ENCODE results near the gene IL1RAP.
"Not testable (repeated sequence)": the region's sequence is repeated elsewhere in the genome, so short reads cannot be mapped to it uniquely, and the experiment has no call there.

The IL1RAP gene

GRCh38 chr3:190513409-190514370 lies at the start of gene IL1RAP:
TSS of gene IL1RAP (plus strand) at chr3:190514085. CDS start at chr3:190564290, 50,205 bp downstream.
- H3K4me1 ChIP-seq (ENCODE audit: control insufficient read depth, insufficient read depth, low read length) = 0 out of 2 replicates have a peak, but pooled peaks cover 1% of the 10 kb centered on the region
- no peak within 1 kb of the TSS for H3K27ac ChIP-seq (ENCODE audit: low read length)
- no CpG with 5 or more reads among the region's 76 CpGs for WGBS (ENCODE audit: insufficient coverage, insufficient read length)
- DNase-seq (ENCODE audit: low read depth, low spot score) = peak; percentile 61
- peaks cover 11% of the 10 kb centered on the region for H3K27me3 ChIP-seq (ENCODE audit: control insufficient read depth, insufficient read depth, low read length)
- H3K4me3 ChIP-seq (ENCODE audit: low read length) = peak within 1 kb of the TSS; percentile 82
- H3K9me3 ChIP-seq (ENCODE audit: control insufficient read depth, insufficient read depth, low read length) = no peaks in the 10 kb centered on the region
- H3K36me3 ChIP-seq (ENCODE audit: control insufficient read depth, insufficient read depth, low read length) = no peaks in the 10 kb centered on the region

- no peak overlapping the region for H3K4me3 ChIP-seq (ENCODE audit: low read length)
- H3K27me3 ChIP-seq (ENCODE audit: control insufficient read depth, insufficient read depth, low read length) = no peaks in the 10 kb centered on the region
- no peak for DNase-seq (ENCODE audit: low read depth, low spot score)
- no peaks in the 10 kb centered on the region for H3K9me3 ChIP-seq (ENCODE audit: control insufficient read depth, insufficient read depth, low read length)
- H3K36me3 ChIP-seq (ENCODE audit: control insufficient read depth, insufficient read depth, low read length) = no peaks in the 10 kb centered on the region
- no peak overlapping the region for H3K27ac ChIP-seq (ENCODE audit: low read length)
- no peaks in the 10 kb centered on the region for H3K4me1 ChIP-seq (ENCODE audit: control insufficient read depth, insufficient read depth, low read length)
These were observed 46.0 kb upstream of the IL1RAP start for GRCh38 chr3:190467922-190468321.

GRCh38 chr3:190473261-190473660 lies 40.6 kb upstream of the IL1RAP start:
- not testable (repeated sequence) for H3K27me3 ChIP-seq (ENCODE audit: control insufficient read depth, insufficient read depth, low read length); DNase-seq (ENCODE audit: low read depth, low spot score); H3K36me3 ChIP-seq (ENCODE audit: control insufficient read depth, insufficient read depth, low read length); H3K9me3 ChIP-seq (ENCODE audit: control insufficient read depth, insufficient read depth, low read length); H3K27ac ChIP-seq (ENCODE audit: low read length); H3K4me1 ChIP-seq (ENCODE audit: control insufficient read depth, insufficient read depth, low read length); H3K4me3 ChIP-seq (ENCODE audit: low read length)
- WGBS (ENCODE audit: insufficient coverage, insufficient read length) = no CpG with 5 or more reads among the region's 25 CpGs

GRCh38 chr3:190481779-190482178 lies 32.1 kb upstream of the IL1RAP start:
- Histone ChIP-seq H3K4me1 (ENCODE audit: control insufficient read depth, insufficient read depth, low read length) (peaks cover 2% of the 10 kb centered on the region; the same call in 1 of the 2 replicates), H3K36me3 (ENCODE audit: control insufficient read depth, insufficient read depth, low read length) (no peaks in the 10 kb centered on the region), H3K27ac (ENCODE audit: low read length) (no peak overlapping the region), H3K27me3 (ENCODE audit: control insufficient read depth, insufficient read depth, low read length) (no peaks in the 10 kb centered on the region), H3K9me3 (ENCODE audit: control insufficient read depth, insufficient read depth, low read length) (no peaks in the 10 kb centered on the region), H3K4me3 (ENCODE audit: low read length) (no peak overlapping the region)
- DNase-seq (ENCODE audit: low read depth, low spot score) = no peak
- no CpG with 5 or more reads among the region's 2 CpGs for WGBS (ENCODE audit: insufficient coverage, insufficient read length)

- no peaks in the 10 kb centered on the region for H3K27me3 ChIP-seq (ENCODE audit: control insufficient read depth, insufficient read depth, low read length)
- peaks cover 2% of the 10 kb centered on the region; the same call in 1 of the 2 replicates for H3K4me1 ChIP-seq (ENCODE audit: control insufficient read depth, insufficient read depth, low read length)
- no CpG with 5 or more reads among the region's 6 CpGs for WGBS (ENCODE audit: insufficient coverage, insufficient read length)
- no peaks in the 10 kb centered on the region for H3K36me3 ChIP-seq (ENCODE audit: control insufficient read depth, insufficient read depth, low read length)
- H3K27ac ChIP-seq (ENCODE audit: low read length) = no peak overlapping the region
- H3K4me3 ChIP-seq (ENCODE audit: low read length) = no peak overlapping the region
- H3K9me3 ChIP-seq (ENCODE audit: control insufficient read depth, insufficient read depth, low read length) = no peaks in the 10 kb centered on the region
- no peak for DNase-seq (ENCODE audit: low read depth, low spot score)
These were observed 27.9 kb upstream of the IL1RAP start for GRCh38 chr3:190485830-190486532.

GRCh38 chr3:190486533-190486864 lies 27.4 kb upstream of the IL1RAP start:
- no peak overlapping the region for H3K4me3 ChIP-seq (ENCODE audit: low read length)
- no peaks in the 10 kb centered on the region for H3K9me3 ChIP-seq (ENCODE audit: control insufficient read depth, insufficient read depth, low read length)
- H3K36me3 ChIP-seq (ENCODE audit: control insufficient read depth, insufficient read depth, low read length) = no peaks in the 10 kb centered on the region
- H3K27me3 ChIP-seq (ENCODE audit: control insufficient read depth, insufficient read depth, low read length) = no peaks in the 10 kb centered on the region
- no peak overlapping the region for H3K27ac ChIP-seq (ENCODE audit: low read length)
- no CpG with 5 or more reads among the region's 1 CpG for WGBS (ENCODE audit: insufficient coverage, insufficient read length)
- H3K4me1 ChIP-seq (ENCODE audit: control insufficient read depth, insufficient read depth, low read length) = peaks cover 2% of the 10 kb centered on the region; the same call in 1 of the 2 replicates
- DNase-seq (ENCODE audit: low read depth, low spot score) = no peak

- H3K4me1 ChIP-seq (ENCODE audit: control insufficient read depth, insufficient read depth, low read length) = peaks cover 2% of the 10 kb centered on the region; the same call in 1 of the 2 replicates
- H3K27me3 ChIP-seq (ENCODE audit: control insufficient read depth, insufficient read depth, low read length) = no peaks in the 10 kb centered on the region
- no peaks in the 10 kb centered on the region for H3K9me3 ChIP-seq (ENCODE audit: control insufficient read depth, insufficient read depth, low read length)
- no peak overlapping the region for H3K27ac ChIP-seq (ENCODE audit: low read length)
- no peak overlapping the region for H3K4me3 ChIP-seq (ENCODE audit: low read length)
- no CpG with 5 or more reads among the region's 4 CpGs for WGBS (ENCODE audit: insufficient coverage, insufficient read length)
- no peak for DNase-seq (ENCODE audit: low read depth, low spot score)
- no peaks in the 10 kb centered on the region for H3K36me3 ChIP-seq (ENCODE audit: control insufficient read depth, insufficient read depth, low read length)
These were observed 26.8 kb upstream of the IL1RAP start for GRCh38 chr3:190486908-190487607.

GRCh38 chr3:190491533-190492054 lies 22.3 kb upstream of the IL1RAP start:
- no peak overlapping the region for H3K4me3 ChIP-seq (ENCODE audit: low read length)
- no CpG with 5 or more reads among the region's 4 CpGs for WGBS (ENCODE audit: insufficient coverage, insufficient read length)
- no peaks in the 10 kb centered on the region for H3K9me3 ChIP-seq (ENCODE audit: control insufficient read depth, insufficient read depth, low read length)
- no peaks in the 10 kb centered on the region; the same call in 1 of the 2 replicates for H3K4me1 ChIP-seq (ENCODE audit: control insufficient read depth, insufficient read depth, low read length)
- H3K27me3 ChIP-seq (ENCODE audit: control insufficient read depth, insufficient read depth, low read length) = no peaks in the 10 kb centered on the region
- H3K27ac ChIP-seq (ENCODE audit: low read length) = no peak overlapping the region
- no peaks in the 10 kb centered on the region for H3K36me3 ChIP-seq (ENCODE audit: control insufficient read depth, insufficient read depth, low read length)
- DNase-seq (ENCODE audit: low read depth, low spot score) = no peak

GRCh38 chr3:190492129-190492528 lies 21.8 kb upstream of the IL1RAP start:
- no peaks in the 10 kb centered on the region for H3K4me1 ChIP-seq (ENCODE audit: control insufficient read depth, insufficient read depth, low read length)
- no peaks in the 10 kb centered on the region for H3K36me3 ChIP-seq (ENCODE audit: control insufficient read depth, insufficient read depth, low read length)
- no peak overlapping the region for H3K27ac ChIP-seq (ENCODE audit: low read length)
- H3K27me3 ChIP-seq (ENCODE audit: control insufficient read depth, insufficient read depth, low read length) = no peaks in the 10 kb centered on the region
- no peak overlapping the region for H3K4me3 ChIP-seq (ENCODE audit: low read length)
- no peaks in the 10 kb centered on the region for H3K9me3 ChIP-seq (ENCODE audit: control insufficient read depth, insufficient read depth, low read length)
- no peak for DNase-seq (ENCODE audit: low read depth, low spot score)

- H3K9me3 ChIP-seq (ENCODE audit: control insufficient read depth, insufficient read depth, low read length) = no peaks in the 10 kb centered on the region
- WGBS (ENCODE audit: insufficient coverage, insufficient read length) = no CpG with 5 or more reads among the region's 4 CpGs
- no peak overlapping the region for H3K27ac ChIP-seq (ENCODE audit: low read length)
- DNase-seq (ENCODE audit: low read depth, low spot score) = no peak
- no peaks in the 10 kb centered on the region for H3K4me1 ChIP-seq (ENCODE audit: control insufficient read depth, insufficient read depth, low read length)
- H3K27me3 ChIP-seq (ENCODE audit: control insufficient read depth, insufficient read depth, low read length) = no peaks in the 10 kb centered on the region
- H3K36me3 ChIP-seq (ENCODE audit: control insufficient read depth, insufficient read depth, low read length) = no peaks in the 10 kb centered on the region
- no peak overlapping the region for H3K4me3 ChIP-seq (ENCODE audit: low read length)
These were observed 20.9 kb upstream of the IL1RAP start for GRCh38 chr3:190492966-190493365.
